K562 (cell line): ENCODE measurements around the gene PIGH. TPM values are rescaled to one million over a fixed set of nuclear protein-coding genes. Genes with fewer than 3 reads are reported as not detected.

ENCODE experiments used
- E4F1 ChIP-seq: fragments of 250-450 bp; sonication (Bioruptor Pico); IDR thresholded peaks from 2 replicates; pipeline ENCODE4 v1.5.0; 2021; ENCODE audit warnings: mild to moderate bottlenecking, borderline replicate concordance
- FOXM1 ChIP-seq, 2 experiments: fragments of 450-650 bp in 1 of 2; sonication (generic) in 1 of 2; formaldehyde crosslinking in 1 of 2; IDR thresholded peaks; 2 replicates each; pipeline versions ENCODE4 v1.6.1 to v1.9.0; 2017 to 2022; ENCODE audit warnings: low read depth in 2 of 2, mild to moderate bottlenecking in 2 of 2, missing genetic modification reagents in 1 of 2, moderate library complexity in 1 of 2
- FUS ChIP-seq: fragments of 200-400 bp; formaldehyde crosslinking; optimal IDR thresholded peaks from 2 replicates; pipeline ENCODE3; 2017; ENCODE audit warnings: low read depth, low read length
- HDAC3 ChIP-seq: fragments of 450-650 bp; IDR thresholded peaks from 2 replicates; pipeline ENCODE4 v1.6.1; 2018; ENCODE audit warnings: borderline replicate concordance, mild to moderate bottlenecking, moderate library complexity; ENCODE audit not compliant: partially characterized antibody
- TCF7L2 ChIP-seq: fragments of 150-350 bp; IDR thresholded peaks from 2 replicates; pipeline ENCODE4 v1.6.1; 2016; ENCODE audit warnings: low read depth, mild to moderate bottlenecking, low read length, moderate library complexity
- ZNF740 ChIP-seq, 3 experiments: fragments of 200-800 bp in 1 of 3; sonication (Bioruptor generic) in 1 of 3; sonication (generic) in 1 of 3; formaldehyde crosslinking in 1 of 3; IDR thresholded peaks; 2 replicates each; pipeline versions ENCODE4 v1.6.1 to v1.8.0; 2016 to 2022; ENCODE audit warnings: mild to moderate bottlenecking in 2 of 3, missing compliant biosample characterization in 2 of 3, missing genetic modification characterization in 2 of 3, missing genetic modification reagents in 1 of 3
- polyA plus RNA-seq, 8 experiments: library from polyadenylated mRNA; depleted of rRNA in 4 of 8; stranded (reverse) in 5 of 8; unstranded in 3 of 8; fragments of >200 nt; fragmentation: Nextera tagmentation in 2 of 8; fragmentation: Illumina TruSeq in 1 of 8; extraction: Ambion mirVana in 2 of 8; extraction: Trizol in 1 of 8; gene quantifications; 2 replicates each; pipeline versions ENCODE4 v1.2.1 to v1.2.3, GENCODE V29; 2011 to 2014; ENCODE audit warnings: inconsistent platforms in 1 of 8, missing spikeins in 1 of 8
- total RNA-seq, 7 experiments: library from RNA; depleted of rRNA in 6 of 7; stranded (reverse); fragments of >200 nt in 6 of 7; fragmentation: Illumina TruSeq in 2 of 7; extraction: Trizol in 2 of 7; gene quantifications; 2 replicates each; pipeline versions ENCODE4 v1.2.1 to v1.2.3, GENCODE V29; 2011 to 2021; ENCODE audit warnings: low replicate concordance in 1 of 7
- TF ChIP-seq, protein P1 (sequence below): fragments of 250-450 bp; sonication (Bioruptor Pico); IDR thresholded peaks from 2 replicates; pipeline ENCODE4 v1.4.0; 2020

Gene PIGH
- total and polyA plus RNA-seq, 9 of the 15 experiments (the other 6 are each of a cell fraction or from before 2014, with no cell fraction given) = 21.1 to 53.4 (median 24.7) TPM

DNA sequence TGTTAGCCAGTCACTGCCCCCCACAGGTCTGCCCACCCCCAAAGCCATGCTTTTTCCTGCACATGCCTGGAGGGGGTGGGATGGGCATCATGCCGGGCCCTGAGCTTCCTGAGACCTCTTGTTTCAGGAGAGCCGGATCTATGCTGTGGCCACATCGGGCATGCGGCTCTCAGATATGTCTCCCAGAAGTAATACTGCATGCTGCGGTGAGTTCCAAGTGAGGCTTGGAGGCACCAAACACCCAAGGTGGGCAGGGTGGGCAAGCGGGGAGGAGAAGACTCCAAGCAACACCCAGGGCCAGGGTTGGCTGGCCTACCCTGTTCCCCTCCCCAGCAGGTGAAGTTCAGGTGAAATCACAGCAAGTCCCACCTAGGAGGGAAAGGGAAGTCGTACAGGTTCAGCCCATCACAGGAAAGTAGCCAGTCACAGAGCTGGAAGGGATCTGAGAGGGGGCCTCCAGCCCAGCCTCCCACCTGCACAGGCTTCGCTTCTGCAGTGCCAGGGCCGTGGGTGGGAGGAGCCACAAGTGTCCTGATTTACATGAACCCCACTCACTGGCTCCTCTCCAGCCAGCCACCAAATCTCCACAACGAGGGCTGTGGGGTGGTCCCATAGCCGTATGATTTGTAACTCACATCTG lies 30.9 kb downstream of the PIGH start (continued):
- TF ChIP-seq E4F1 (CRISPR knock-in tag) (no peak), ZNF740 (CRISPR knock-in tag; IDR thresholded peaks at IDR 0.05) (no peak), ZNF740 (tag; IDR thresholded peaks at IDR 0.05) (no peak), FOXM1 (IDR thresholded peaks at IDR 0.05; ENCODE audit: low read depth) (no peak), FOXM1 (CRISPR knock-in tag; IDR thresholded peaks at IDR 0.05; ENCODE audit: low read depth) (no peak), HDAC3 (no peak), TCF7L2 (no peak), FUS (no peak)
- TF ChIP-seq, protein P1, sequence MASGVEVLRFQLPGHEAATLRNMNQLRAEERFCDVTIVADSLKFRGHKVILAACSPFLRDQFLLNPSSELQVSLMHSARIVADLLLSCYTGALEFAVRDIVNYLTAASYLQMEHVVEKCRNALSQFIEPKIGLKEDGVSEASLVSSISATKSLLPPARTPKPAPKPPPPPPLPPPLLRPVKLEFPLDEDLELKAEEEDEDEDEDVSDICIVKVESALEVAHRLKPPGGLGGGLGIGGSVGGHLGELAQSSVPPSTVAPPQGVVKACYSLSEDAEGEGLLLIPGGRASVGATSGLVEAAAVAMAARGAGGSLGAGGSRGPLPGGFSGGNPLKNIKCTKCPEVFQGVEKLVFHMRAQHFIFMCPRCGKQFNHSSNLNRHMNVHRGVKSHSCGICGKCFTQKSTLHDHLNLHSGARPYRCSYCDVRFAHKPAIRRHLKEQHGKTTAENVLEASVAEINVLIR (CRISPR knock-in tag) = no peak
